Measurements from ENCODE around the gene EGFL8. TPM values are rescaled to one million over a fixed set of nuclear protein-coding genes. Genes with fewer than 3 reads are reported as not detected.

The EGFL8 gene
- total and polyA plus RNA-seq, 9 of the 15 experiments (the other 6 are each of a cell fraction or from before 2014, with no cell fraction given) = 2.2 to 47.4 (median 14.2) TPM

DNA sequence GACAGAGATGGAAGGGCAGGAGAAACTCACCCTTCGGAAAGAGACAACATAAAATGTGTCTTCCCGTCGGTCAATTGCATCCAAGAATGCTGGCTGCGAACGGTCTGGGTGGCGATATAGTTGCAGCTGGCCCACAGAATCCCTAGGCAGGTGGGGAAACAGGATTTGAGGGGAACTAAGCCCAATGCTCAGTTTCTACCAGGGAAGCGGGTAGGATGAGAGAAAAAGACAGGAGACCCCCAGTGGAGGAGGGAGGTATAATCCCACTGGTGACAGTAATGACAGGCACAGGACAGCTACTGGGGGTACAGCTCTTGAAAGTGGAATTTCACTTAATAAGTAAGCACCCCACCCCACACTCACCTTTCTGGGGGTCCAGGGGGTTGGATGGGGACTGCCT is 47.7 kb upstream of the EGFL8 start:
- peaks cover 52% of the 10 kb centered on the region for H3K36me3 ChIP-seq (ENCODE audit: control insufficient read depth, insufficient read depth, low read length)
- in situ Hi-C loops (cut with MboI) (no loop called here), intact Hi-C loops (cut with micrococcal nuclease) (loop anchor here (5.0 to 10.0 kb wide), 3 partner anchors 51 to 298 kb away; partner anchors contain the start of gene ZBTB12)
- H3K4me1 ChIP-seq (replicated peaks in 1 of 2; ENCODE audit: control insufficient read depth in 2 of 2, insufficient read depth in 2 of 2, low read length in 2 of 2) = peaks cover 7 to 12% of the 10 kb centered on the region in 2 experiments; a peak in 4 of 5 replicates
- H3K9ac ChIP-seq (ENCODE audit: insufficient read depth in 1 of 2, low read depth in 2 of 2, low read length in 2 of 2) = no peak overlapping the region; a peak in 1 of 4 replicates
- ATAC-seq = peak; percentile 54
- H3K4me2 ChIP-seq (ENCODE audit: insufficient read depth, low read length) = no peak overlapping the region
- DNase-seq (ENCODE audit: extremely low read depth in 1 of 4, low spot score in 3 of 4) = peak; percentile 61 to 74 (median 64)
- H3K9me3 ChIP-seq (replicated peaks; ENCODE audit: control insufficient read depth, insufficient read depth, low read depth, low read length) = no peaks in the 10 kb centered on the region
- WGBS (ENCODE audit: insufficient coverage, low coverage, missing lambda C conversion rate) = 90% methylated on average over 7 of the region's 7 CpGs
- peaks cover 3% of the 10 kb centered on the region for H3K9me1 ChIP-seq (ENCODE audit: control insufficient read depth, insufficient read depth, low read length)
- no peak overlapping the region for H3K4me3 ChIP-seq
- no peaks in the 10 kb centered on the region for H4K20me1 ChIP-seq (replicated peaks; ENCODE audit: control insufficient read depth, insufficient read depth, low read length)
- ChIA-PET CTCF (ENCODE audit: low intra/inter-chr PET ratio) (interaction anchor here (0.8 to 1.9 kb wide), 4 partner anchors 29 to 80 kb away, joined by 3 to 8 read pairs (median 6); no protein-coding TSS in a partner anchor), POLR2A (interaction anchor here (0.9 to 4.6 kb wide), 5 partner anchors 7 to 280 kb away, joined by 3 to 25 read pairs (median 4); partner anchors contain the start of genes FKBPL and TNXB)
- no peaks in the 10 kb centered on the region for H3K79me2 ChIP-seq (ENCODE audit: control insufficient read depth, insufficient read depth, low read length)
- FAIRE-seq = peak; percentile 44
- no TSS peak for BruUV-seq (replicated peaks)
- no peaks in the 10 kb centered on the region for H3K27me3 ChIP-seq (ENCODE audit: control insufficient read depth in 2 of 2, insufficient read depth in 2 of 2, low read length in 2 of 2)
- no peak overlapping the region for H2AFZ ChIP-seq (ENCODE audit: low read depth, low read length)
- no peak overlapping the region for H3K27ac ChIP-seq (ENCODE audit: extremely low read depth, low read depth, low read length)
- no peak for TF ChIP-seq SMARCB1 (IDR thresholded peaks at IDR 0.05; ENCODE audit: insufficient read length, low read depth)
- no peak for TF ChIP-seq CBFB (CRISPR knock-in tag; IDR thresholded peaks at IDR 0.05)
- TF ChIP-seq, protein P1, sequence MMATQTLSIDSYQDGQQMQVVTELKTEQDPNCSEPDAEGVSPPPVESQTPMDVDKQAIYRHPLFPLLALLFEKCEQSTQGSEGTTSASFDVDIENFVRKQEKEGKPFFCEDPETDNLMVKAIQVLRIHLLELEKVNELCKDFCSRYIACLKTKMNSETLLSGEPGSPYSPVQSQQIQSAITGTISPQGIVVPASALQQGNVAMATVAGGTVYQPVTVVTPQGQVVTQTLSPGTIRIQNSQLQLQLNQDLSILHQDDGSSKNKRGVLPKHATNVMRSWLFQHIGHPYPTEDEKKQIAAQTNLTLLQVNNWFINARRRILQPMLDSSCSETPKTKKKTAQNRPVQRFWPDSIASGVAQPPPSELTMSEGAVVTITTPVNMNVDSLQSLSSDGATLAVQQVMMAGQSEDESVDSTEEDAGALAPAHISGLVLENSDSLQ (IDR thresholded peaks at IDR 0.05) = peak; percentile 43; the same call in 1 of the 2 replicates
- no peak for TF ChIP-seq RFX5 (IDR thresholded peaks at IDR 0.05; ENCODE audit: low read depth, low read length)
- peak; percentile 8 for TF ChIP-seq MEIS2 (IDR thresholded peaks at IDR 0.05; ENCODE audit: partially characterized antibody)
- TF ChIP-seq SIN3A (IDR thresholded peaks at IDR 0.05; ENCODE audit: borderline replicate concordance in 2 of 2, control insufficient read depth in 1 of 2, low read depth in 2 of 2, low read length in 2 of 2) = no peak
- no peak for TF ChIP-seq KDM5B (IDR thresholded peaks at IDR 0.05; ENCODE audit: insufficient replicate concordance, low read depth, low read length)
- no peak for TF ChIP-seq DACH1 (IDR thresholded peaks at IDR 0.05; ENCODE audit: partially characterized antibody)
- TF ChIP-seq, protein P2, sequence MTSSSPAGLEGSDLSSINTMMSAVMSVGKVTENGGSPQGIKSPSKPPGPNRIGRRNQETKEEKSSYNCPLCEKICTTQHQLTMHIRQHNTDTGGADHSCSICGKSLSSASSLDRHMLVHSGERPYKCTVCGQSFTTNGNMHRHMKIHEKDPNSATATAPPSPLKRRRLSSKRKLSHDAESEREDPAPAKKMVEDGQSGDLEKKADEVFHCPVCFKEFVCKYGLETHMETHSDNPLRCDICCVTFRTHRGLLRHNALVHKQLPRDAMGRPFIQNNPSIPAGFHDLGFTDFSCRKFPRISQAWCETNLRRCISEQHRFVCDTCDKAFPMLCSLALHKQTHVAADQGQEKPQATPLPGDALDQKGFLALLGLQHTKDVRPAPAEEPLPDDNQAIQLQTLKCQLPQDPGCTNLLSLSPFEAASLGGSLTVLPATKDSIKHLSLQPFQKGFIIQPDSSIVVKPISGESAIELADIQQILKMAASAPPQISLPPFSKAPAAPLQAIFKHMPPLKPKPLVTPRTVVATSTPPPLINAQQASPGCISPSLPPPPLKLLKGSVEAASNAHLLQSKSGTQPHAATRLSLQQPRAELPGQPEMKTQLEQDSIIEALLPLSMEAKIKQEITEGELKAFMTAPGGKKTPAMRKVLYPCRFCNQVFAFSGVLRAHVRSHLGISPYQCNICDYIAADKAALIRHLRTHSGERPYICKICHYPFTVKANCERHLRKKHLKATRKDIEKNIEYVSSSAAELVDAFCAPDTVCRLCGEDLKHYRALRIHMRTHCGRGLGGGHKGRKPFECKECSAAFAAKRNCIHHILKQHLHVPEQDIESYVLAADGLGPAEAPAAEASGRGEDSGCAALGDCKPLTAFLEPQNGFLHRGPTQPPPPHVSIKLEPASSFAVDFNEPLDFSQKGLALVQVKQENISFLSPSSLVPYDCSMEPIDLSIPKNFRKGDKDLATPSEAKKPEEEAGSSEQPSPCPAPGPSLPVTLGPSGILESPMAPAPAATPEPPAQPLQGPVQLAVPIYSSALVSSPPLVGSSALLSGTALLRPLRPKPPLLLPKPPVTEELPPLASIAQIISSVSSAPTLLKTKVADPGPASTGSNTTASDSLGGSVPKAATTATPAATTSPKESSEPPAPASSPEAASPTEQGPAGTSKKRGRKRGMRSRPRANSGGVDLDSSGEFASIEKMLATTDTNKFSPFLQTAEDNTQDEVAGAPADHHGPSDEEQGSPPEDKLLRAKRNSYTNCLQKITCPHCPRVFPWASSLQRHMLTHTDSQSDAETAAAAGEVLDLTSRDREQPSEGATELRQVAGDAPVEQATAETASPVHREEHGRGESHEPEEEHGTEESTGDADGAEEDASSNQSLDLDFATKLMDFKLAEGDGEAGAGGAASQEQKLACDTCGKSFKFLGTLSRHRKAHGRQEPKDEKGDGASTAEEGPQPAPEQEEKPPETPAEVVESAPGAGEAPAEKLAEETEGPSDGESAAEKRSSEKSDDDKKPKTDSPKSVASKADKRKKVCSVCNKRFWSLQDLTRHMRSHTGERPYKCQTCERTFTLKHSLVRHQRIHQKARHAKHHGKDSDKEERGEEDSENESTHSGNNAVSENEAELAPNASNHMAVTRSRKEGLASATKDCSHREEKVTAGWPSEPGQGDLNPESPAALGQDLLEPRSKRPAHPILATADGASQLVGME (CRISPR knock-in tag; IDR thresholded peaks at IDR 0.05) = no peak
- TF ChIP-seq SMAD2 (IDR thresholded peaks at IDR 0.05; ENCODE audit: low read depth, low read length) = no peak
- TF ChIP-seq, protein P3, sequence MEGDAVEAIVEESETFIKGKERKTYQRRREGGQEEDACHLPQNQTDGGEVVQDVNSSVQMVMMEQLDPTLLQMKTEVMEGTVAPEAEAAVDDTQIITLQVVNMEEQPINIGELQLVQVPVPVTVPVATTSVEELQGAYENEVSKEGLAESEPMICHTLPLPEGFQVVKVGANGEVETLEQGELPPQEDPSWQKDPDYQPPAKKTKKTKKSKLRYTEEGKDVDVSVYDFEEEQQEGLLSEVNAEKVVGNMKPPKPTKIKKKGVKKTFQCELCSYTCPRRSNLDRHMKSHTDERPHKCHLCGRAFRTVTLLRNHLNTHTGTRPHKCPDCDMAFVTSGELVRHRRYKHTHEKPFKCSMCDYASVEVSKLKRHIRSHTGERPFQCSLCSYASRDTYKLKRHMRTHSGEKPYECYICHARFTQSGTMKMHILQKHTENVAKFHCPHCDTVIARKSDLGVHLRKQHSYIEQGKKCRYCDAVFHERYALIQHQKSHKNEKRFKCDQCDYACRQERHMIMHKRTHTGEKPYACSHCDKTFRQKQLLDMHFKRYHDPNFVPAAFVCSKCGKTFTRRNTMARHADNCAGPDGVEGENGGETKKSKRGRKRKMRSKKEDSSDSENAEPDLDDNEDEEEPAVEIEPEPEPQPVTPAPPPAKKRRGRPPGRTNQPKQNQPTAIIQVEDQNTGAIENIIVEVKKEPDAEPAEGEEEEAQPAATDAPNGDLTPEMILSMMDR (IDR thresholded peaks at IDR 0.05 in 2 of 3, conservative IDR thresholded peaks at IDR 0.05 in 1 of 3; ENCODE audit: insufficient read depth in 2 of 3, low read depth in 1 of 3, low read length in 3 of 3) = peak; percentile 61 to 80 (median 70)
- no peak for TF ChIP-seq ZC3H8 (IDR thresholded peaks at IDR 0.05)
- no peak for TF ChIP-seq RBM17 (IDR thresholded peaks at IDR 0.05; ENCODE audit: borderline replicate concordance, low read depth, low read length)
- no peak for TF ChIP-seq HDAC2 (IDR thresholded peaks at IDR 0.05)

Measured in K562 (cell line).